Peyer's patch (tissue), 4 donors: Measurements from ENCODE around the gene C11orf65.

Experiments used
- POLR2A ChIP-seq, 2 donors: fragments of 450-650 bp; IDR thresholded peaks; one replicate each; pipeline ENCODE4 v1.5.1; 2017; ENCODE audit warnings: antibody characterized with exemption in 2 of 2, mild to moderate bottlenecking in 2 of 2, moderate library complexity in 2 of 2
- TF ChIP-seq, protein P1 (sequence below), 6 experiments: fragments of 450-650 bp in 4 of 6; fragments of 200-600 bp in 2 of 6; sonication (generic) in 1 of 6; IDR thresholded peaks; one replicate each; pipeline ENCODE4 v1.5.1; 2017 to 2019; ENCODE audit warnings: antibody characterized with exemption in 6 of 6, mild to moderate bottlenecking in 3 of 6, moderate library complexity in 1 of 6

DNA sequence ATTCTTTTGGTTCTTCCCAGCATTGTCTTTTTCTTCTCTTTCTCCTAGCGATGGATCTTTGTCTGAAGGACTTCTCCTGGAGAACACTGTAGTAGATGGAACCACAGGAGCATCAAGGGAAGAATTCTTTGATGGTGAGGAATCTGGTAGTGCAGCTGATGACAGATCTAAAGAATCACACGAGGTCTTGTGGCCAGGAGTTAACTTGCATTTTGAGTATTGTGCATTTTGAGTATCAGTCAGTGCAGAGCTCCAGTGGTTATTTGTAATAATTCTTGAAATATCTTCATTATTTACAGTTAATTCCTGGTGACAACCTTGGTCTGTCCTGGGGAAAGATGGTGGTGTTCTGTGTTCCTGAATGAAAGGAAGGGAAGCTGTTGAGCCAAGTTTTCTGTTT, 45.4 kb upstream of the C11orf65 start:
- no peak for TF ChIP-seq POLR2A (IDR thresholded peaks at IDR 0.05)
- TF ChIP-seq, protein P1, sequence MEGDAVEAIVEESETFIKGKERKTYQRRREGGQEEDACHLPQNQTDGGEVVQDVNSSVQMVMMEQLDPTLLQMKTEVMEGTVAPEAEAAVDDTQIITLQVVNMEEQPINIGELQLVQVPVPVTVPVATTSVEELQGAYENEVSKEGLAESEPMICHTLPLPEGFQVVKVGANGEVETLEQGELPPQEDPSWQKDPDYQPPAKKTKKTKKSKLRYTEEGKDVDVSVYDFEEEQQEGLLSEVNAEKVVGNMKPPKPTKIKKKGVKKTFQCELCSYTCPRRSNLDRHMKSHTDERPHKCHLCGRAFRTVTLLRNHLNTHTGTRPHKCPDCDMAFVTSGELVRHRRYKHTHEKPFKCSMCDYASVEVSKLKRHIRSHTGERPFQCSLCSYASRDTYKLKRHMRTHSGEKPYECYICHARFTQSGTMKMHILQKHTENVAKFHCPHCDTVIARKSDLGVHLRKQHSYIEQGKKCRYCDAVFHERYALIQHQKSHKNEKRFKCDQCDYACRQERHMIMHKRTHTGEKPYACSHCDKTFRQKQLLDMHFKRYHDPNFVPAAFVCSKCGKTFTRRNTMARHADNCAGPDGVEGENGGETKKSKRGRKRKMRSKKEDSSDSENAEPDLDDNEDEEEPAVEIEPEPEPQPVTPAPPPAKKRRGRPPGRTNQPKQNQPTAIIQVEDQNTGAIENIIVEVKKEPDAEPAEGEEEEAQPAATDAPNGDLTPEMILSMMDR (IDR thresholded peaks at IDR 0.05), result no peak
